NCI-H2081 treated with DMSO at 0.1 percent for 48 hours (cell line): ENCODE measurements around the gene SCYL1.

Experiments used
- DNase-seq: peaks from one replicate; lab custom pipeline; 2025; lab: John Stamatoyannopoulos, UW

Gene SCYL1

DNA sequence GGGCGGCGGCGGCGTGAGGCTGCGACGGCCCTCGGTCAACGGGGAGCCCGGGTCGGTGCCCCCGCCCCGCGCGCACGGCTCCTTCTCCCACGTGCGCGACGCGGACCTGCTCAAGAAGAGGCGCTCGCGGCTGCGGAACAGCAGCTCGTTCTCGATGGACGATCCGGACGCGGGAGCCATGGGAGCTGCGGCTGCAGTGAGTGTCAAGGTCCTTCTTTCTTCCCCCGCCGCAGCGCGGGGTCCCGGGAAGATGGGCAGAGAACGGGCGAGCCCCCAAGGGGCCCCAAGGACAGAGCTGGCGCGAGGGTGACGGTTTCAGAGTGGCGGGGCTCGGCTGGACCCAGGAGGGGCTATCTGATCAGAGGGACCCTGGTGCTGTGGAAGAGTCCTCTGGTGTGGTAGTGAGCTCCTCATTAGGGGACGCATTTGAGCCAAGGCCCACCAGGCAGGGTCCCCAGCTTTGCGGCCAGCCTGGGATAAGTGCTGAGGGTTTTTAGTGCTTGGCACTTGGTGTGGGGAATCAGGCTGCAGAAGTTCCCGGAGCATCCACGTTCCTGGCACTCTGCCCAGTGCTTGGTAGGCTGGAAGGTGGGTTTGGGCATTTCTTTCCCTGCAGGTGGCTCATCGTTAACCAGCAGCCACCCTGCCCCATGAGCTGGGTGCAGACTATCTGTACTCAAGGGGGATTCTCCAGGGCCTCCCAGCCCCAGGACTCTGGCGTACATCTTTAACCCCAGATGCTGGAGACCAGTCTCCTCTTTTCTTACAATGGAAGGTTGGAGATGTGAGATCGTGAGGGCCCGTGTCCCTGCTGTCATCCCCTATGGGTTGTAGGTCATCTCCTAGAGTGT lies 60.7 kb downstream of the SCYL1 start:
- no peak for DNase-seq

DNA sequence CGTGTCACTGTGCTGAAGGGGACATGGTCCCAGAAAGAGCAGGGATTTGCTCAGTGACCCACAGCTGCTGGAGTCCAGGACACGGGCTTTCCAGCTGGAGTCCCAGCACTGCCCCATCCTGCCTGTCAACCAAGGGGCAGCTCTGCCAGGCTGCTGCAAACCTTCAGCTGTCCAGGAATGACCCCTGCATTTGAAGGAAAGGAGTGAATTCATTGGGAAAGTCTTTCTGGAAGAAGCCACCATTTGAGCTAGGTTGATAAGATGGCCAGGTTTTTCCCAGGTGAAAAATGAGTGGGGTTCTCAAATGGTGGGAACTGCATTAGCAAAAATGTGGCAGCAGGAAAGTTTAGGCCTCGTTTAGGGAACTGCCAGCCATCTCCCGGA lies 61.4 kb downstream of the SCYL1 start:
- no peak for DNase-seq

DNA sequence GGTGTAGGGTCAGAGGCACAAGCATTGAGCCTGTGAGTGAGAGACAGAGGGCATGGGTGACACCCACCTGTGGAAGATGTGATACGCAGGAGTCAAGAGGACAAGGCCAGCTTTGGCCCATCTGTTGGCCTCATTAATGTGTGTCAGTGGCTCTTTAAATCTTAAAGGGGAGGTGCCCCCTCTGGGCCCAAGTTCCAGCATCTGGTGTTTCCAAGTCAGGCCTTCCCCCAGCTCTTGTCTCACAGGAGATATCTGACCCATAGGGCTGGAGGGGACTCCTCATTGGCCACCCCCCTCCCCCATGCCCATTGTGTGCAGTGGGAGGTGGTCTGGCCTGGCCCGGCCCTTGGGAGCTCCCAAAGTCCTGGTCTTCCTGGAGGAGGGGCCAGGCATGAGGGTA lies 61.8 kb downstream of the SCYL1 start:
- no peak for DNase-seq
